T-helper 1 cell (primary cell): Measurements from ENCODE around the gene THBS2.
"Not testable (repeated sequence)": the region's sequence is repeated elsewhere in the genome, so short reads cannot be mapped to it uniquely, and the experiment has no call there.

Source experiments
- DNase-seq, 5 donors: peaks; one replicate each; pipeline ENCODE4 v3.0.0-alpha.2; 2012 to 2020

The THBS2 gene

GRCh38 chr6:169271158-169271876 is 17.7 kb upstream of the THBS2 start:
- DNase-seq, result no peak

- DNase-seq, result not testable (repeated sequence)
These were observed 16.4 kb upstream of the THBS2 start for GRCh38 chr6:169270077-169270380.

- DNase-seq, result no peak
These were observed 15.8 kb upstream of the THBS2 start for GRCh38 chr6:169269180-169270076.

GRCh38 chr6:169268276-169268675 is 14.6 kb upstream of the THBS2 start:
- no peak for DNase-seq

GRCh38 chr6:169266746-169267591 is 13.3 kb upstream of the THBS2 start:
- DNase-seq, result no peak

- DNase-seq, result no peak
These were observed 12.6 kb upstream of the THBS2 start for GRCh38 chr6:169266261-169266660.

GRCh38 chr6:169265486-169266131 is 12.0 kb upstream of the THBS2 start:
- DNase-seq, result no peak

- no peak for DNase-seq
These were observed 10.4 kb upstream of the THBS2 start for GRCh38 chr6:169263836-169264608.

- DNase-seq, result no peak
These were observed 9.7 kb upstream of the THBS2 start for GRCh38 chr6:169263374-169263773.

- not testable (repeated sequence) for DNase-seq
These were observed 9.0 kb upstream of the THBS2 start for GRCh38 chr6:169262602-169263001.

- DNase-seq, result no peak
These were observed 2.9 kb upstream of the THBS2 start for GRCh38 chr6:169256518-169256917.

- DNase-seq, result no peak
These were observed 2.4 kb upstream of the THBS2 start for GRCh38 chr6:169256061-169256460.

GRCh38 chr6:169255643-169256042 is 2.0 kb upstream of the THBS2 start:
- no peak for DNase-seq

GRCh38 chr6:169254456-169255316 is 1.0 kb upstream of the THBS2 start:
- DNase-seq, result no peak

GRCh38 chr6:169252505-169253189 is 999 bp downstream of the THBS2 start:
- DNase-seq, result no peak

- no peak for DNase-seq
These were observed 1.7 kb downstream of the THBS2 start for GRCh38 chr6:169251822-169252504.

GRCh38 chr6:169251371-169251802 is 2.3 kb downstream of the THBS2 start:
- DNase-seq, result no peak

- DNase-seq, result no peak
These were observed 3.0 kb downstream of the THBS2 start for GRCh38 chr6:169250660-169251059.

GRCh38 chr6:169249057-169249456 is 4.6 kb downstream of the THBS2 start:
- DNase-seq, result no peak
